GM21390 (cell line): ENCODE data around the gene ATG2B.
"Not testable (repeated sequence)": the region's sequence is repeated elsewhere in the genome, so short reads cannot be mapped to it uniquely, and the experiment has no call there.

Source experiments
- ATAC-seq: cut with Tn5 transposase; IDR thresholded peaks from one replicate; pipeline ENCODE4 v1.9.1; 2021; ENCODE audit not compliant: unreplicated experiment

Gene ATG2B

GRCh38 chr14:96376093-96376492 is 13.0 kb upstream of the ATG2B start:
- ATAC-seq, result no peak

GRCh38 chr14:96373538-96373937 is 10.4 kb upstream of the ATG2B start:
- ATAC-seq, result no peak

- no peak for ATAC-seq
Observed at GRCh38 chr14:96370528-96370927, 7.4 kb upstream of the ATG2B start.

GRCh38 chr14:96368534-96368933 is 5.4 kb upstream of the ATG2B start:
- ATAC-seq, result no peak

GRCh38 chr14:96364962-96365361 is 1.8 kb upstream of the ATG2B start:
- no peak for ATAC-seq

GRCh38 chr14:96363751-96364336 is 703 bp upstream of the ATG2B start:
- ATAC-seq, result peak; percentile 33

GRCh38 chr14:96362071-96362964 is 823 bp downstream of the ATG2B start:
- ATAC-seq, result peak; percentile 13

- ATAC-seq, result no peak
Observed at GRCh38 chr14:96359959-96360358, 3.2 kb downstream of the ATG2B start.

GRCh38 chr14:96357216-96357615 is 5.9 kb downstream of the ATG2B start:
- no peak for ATAC-seq

- no peak for ATAC-seq
Observed at GRCh38 chr14:96354246-96354645, 8.9 kb downstream of the ATG2B start.

GRCh38 chr14:96352708-96353107 is 10.4 kb downstream of the ATG2B start:
- no peak for ATAC-seq

- no peak for ATAC-seq
Observed at GRCh38 chr14:96351986-96352385, 11.2 kb downstream of the ATG2B start.

- ATAC-seq, result no peak
Observed at GRCh38 chr14:96349286-96350075, 13.7 kb downstream of the ATG2B start.

GRCh38 chr14:96347957-96348356 is 15.2 kb downstream of the ATG2B start:
- not testable (repeated sequence) for ATAC-seq

GRCh38 chr14:96345669-96346068 is 17.5 kb downstream of the ATG2B start:
- ATAC-seq, result no peak

GRCh38 chr14:96341323-96341722 is 21.8 kb downstream of the ATG2B start:
- no peak for ATAC-seq

GRCh38 chr14:96338551-96338950 is 24.6 kb downstream of the ATG2B start:
- no peak for ATAC-seq

GRCh38 chr14:96324219-96324618 is 38.9 kb downstream of the ATG2B start:
- no peak for ATAC-seq

- no peak for ATAC-seq
Observed at GRCh38 chr14:96320605-96321004, 42.5 kb downstream of the ATG2B start.

GRCh38 chr14:96318836-96319235 is 44.3 kb downstream of the ATG2B start:
- ATAC-seq, result no peak

GRCh38 chr14:96316087-96316486 is 47.1 kb downstream of the ATG2B start:
- no peak for ATAC-seq

GRCh38 chr14:96310906-96311305 is 52.2 kb downstream of the ATG2B start:
- no peak for ATAC-seq
